Activated naive CD4-positive, alpha-beta T cell (primary cell): ENCODE results near the gene CTNNA2.

Source experiments
- DNase-seq, 4 experiments: peaks; one replicate each; lab custom pipeline; 2025; lab: John Stamatoyannopoulos, UW

CTNNA2 gene

DNA sequence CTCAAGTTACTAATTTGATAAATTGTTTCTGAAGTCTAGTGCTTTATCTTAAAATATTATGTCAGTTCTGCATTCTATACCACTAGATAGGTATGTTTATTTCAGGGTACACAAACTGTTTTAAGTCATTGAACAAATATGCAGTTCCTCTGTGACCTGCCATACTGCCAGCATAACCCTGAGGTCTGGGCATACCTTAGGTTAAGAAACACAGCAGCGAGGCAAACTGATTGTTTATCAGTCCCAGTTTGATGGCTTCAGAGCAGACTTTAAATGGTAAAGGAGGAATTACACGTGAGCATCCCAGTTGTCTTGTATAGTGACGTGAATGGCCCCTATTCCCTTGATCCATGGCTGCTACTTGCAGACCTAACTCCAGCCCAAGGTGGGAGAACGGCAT lies 978.1 kb downstream of the CTNNA2 start:
- DNase-seq, result no peak

DNA sequence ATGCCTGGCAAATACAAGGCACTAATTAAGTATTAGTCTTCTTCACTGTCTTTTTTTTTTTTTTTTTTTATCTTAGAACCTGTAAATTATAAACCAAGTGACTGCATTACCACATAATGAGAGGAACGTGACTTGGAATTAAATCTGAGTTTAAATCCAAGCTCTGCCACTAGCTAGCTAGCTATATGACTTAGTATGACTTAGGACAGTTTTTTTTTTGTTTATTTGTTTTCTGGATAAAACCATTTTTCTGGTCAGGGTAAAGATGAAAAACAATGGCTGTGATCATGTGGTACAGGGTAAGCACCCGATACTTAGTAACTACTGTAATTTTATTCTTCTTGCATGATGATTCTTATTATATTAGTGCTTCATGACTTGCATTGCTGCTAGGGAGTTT lies 983.5 kb downstream of the CTNNA2 start:
- no peak for DNase-seq

DNA sequence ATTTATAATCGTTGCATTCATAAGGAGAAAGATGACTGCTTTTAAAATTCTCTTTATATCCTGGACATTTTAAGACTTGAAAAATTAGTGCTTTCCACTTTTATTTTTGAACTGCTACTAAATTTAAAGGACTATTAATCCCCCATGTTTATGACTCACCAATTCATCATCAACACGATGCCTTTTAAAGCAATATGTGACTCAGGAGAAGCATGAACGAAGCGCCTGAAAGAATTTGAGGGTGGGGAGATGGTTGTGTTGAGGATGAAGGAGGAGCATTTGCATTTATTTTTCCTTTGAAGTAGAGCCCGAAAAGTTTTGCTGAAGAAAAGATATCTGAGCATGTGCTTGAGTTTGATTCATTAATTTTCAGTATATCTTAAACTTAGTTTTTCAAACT lies 983.9 kb downstream of the CTNNA2 start:
- DNase-seq, result no peak

DNA sequence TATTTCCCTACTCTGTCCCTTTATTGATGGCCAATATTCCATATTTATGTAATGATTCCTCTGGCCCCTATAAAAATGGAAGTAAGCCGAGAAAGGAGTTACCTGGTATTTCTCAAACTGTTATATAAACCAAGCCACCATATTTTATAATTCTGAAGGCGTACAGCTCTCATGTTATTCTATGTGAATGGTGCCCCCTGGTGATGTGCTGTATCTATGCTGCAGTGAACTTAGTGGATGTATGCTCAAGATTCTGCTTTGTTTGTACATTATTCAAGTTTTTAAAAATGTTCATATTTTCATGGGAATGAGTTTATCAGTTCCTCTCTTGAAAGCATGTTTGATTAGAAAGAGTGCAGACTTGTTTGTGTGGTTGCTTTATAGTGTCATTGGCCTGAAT lies 986.2 kb downstream of the CTNNA2 start:
- no peak for DNase-seq

DNA sequence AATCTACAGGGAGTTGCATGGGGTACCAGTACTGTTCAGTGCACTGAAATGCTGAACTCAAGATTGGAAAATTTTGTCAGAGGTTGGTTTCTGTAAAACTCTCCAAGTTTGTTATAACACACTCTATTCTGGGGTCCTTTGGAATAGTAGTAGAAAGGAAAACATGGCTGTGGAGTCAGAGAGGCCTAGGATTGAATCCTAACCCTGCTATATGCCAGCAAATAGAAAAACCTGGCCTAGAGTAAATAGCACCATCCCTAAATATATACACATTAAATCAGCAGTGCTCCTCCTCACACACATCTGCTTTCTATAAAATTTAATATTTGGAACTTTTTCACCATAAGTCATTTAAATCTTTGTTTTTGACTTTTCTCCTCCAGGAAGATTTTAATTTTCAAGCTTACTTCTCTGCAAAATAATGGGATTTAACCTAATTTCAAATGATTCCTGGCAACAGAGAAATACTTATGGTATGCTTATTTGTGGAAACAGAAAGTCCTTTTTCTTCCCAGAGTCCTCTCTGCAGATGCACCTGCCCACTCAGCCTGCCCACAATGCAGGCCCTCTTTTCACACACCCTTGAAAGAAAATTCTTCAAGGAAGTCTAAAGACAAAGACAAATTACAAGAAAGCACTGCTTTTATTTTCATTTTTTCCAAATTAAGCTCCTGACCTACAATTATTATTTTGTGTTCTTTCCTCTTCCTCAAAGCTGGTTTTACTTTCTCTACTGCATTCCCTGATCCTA lies 989.2 kb downstream of the CTNNA2 start:
- no peak for DNase-seq

DNA sequence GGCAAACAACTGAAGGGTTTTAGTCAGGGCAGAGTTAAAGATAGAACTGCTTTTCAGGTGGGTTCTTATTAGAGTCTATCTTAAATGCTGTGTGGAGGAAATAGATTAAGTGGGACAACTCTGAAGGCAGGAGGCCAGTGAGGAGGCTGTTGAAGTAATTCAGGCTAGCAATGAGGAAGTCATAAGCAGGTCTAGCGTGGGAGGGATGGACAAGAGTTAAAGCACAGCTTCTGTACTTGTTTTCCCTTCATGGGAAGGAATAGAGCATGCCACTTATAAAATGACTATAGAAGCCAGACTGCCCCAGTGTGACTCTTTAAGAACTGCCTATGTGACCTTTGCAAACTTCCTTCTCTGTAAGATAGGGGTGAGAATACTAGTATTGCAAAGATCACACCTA lies 993.7 kb downstream of the CTNNA2 start:
- no peak for DNase-seq

DNA sequence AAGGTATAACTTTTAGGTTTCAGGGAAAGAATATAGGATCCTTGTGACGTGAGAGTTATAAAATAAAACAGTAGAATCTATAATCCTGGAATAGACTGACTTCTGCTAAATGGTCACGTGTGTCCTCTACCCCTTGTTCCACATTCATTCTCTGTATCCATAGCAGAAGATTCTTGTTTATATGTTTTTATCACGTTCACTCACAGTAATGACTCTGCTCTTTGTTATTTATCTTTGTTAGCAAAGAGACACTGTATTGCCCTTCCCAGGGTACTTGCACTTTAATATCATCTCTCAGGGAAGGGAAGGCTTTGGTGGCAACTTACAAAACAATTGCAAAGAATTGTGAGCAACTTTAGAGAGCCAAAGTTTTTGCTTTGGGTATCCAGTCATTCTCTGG lies 997.9 kb downstream of the CTNNA2 start:
- DNase-seq, result no peak

DNA sequence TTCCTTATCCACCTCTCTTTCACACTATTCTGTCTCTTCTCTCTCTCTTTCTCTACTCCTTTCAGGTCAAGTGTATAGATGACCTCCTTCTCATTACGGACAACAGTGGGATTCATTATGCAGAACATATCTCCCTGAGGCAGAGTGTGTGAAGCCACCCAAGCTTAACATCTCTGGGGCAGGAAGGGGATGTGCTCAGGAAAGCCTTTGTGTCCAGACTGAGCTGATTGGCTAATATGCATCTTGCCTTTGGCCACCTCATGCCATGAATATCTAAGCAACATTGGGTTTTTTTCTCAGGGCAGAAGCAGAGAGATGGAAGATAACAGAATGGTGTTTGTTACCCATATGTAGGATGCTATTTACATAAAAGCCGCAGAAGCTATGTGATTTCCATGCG lies 1003.1 kb downstream of the CTNNA2 start:
- DNase-seq, result no peak

DNA sequence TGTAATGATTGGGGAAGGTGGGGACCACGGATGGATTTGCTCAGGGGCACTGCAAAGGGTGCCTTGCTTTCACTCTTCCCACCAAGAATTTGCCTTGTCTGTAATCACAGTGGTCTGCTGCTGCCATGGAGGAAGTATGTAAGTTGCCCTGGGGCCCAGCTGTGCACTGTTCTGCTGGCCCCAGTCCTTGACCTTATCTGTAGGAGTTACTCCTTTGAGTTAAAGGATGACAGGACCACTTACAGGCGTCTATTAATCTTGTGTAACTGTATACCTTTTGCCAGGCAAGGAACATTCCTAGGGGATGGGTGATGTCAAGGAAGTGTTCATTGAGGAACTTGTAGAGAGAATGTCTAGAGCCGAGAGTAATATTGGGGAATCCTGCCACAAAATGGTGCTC lies 1004.5 kb downstream of the CTNNA2 start:
- DNase-seq, result no peak

DNA sequence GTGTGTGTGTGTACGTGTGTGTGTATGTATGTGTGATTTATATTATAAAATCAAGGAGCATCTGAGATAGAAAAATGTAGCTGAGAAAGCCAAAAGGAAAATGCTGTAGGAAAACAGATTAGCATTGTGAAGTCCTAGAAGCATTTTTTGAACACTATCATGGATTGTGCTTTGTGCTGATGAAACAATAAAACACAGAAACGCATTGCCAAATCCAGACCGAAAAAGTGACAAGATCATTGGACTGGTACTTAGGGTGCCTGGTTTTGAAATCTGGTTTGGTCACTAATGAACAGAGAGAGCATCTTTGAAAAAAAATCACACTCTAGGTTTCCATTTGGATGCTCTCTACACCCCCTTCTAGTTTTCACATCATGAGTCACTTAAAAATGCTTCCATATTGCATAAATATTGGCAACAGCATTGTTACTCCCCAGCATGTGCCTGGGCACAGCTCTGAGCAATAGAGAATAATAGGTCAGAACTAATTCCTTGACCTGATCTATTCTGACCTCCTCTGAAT lies 1006.3 kb downstream of the CTNNA2 start:
- DNase-seq, result no peak

DNA sequence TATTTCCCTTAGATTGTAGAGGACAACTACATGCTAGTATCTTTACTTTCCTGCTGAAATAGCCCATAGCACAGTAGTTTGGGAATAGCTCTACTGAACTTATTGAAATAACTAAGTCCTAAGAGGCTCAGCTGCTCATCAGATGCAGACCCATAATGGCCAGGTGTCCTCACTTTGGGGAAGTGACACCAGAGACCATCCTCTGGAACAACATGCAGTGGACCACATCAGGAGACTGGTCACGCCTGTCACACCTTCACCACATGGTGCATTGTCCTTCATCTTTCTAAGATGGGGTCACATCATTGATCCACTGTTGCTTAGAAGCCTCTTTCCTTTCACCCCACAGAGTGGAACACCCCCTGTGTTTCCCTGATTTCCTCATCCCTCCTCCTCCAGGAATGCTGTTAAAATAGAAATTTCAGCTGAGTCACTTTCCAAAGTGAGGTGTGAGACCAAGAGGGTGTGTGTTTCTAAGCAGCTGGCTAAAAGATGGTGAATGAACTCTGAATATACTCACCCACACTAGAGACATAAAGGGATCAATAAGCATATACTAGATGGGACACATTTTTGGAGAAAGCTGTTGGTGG lies 1006.9 kb downstream of the CTNNA2 start:
- no peak for DNase-seq

DNA sequence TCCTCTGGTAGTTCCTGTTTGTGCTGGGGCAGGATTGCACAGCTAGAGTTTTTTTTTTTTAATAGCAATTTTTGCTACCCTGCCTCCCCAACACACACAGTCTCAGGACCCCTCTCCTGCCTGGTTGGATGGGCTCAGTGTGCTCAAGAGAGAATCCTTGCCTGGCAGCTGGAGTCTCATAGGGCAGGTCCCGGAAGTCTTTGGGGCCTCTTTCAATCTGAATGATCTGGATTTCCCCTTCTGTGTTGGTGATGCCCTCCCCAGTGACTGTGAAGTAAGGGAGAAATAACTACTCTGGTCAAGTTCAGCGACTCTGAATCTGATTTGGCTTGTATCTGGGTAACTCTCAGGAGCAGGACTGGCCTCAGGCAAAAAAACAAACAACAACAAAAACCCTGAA lies 1012.3 kb downstream of the CTNNA2 start:
- no peak for DNase-seq

DNA sequence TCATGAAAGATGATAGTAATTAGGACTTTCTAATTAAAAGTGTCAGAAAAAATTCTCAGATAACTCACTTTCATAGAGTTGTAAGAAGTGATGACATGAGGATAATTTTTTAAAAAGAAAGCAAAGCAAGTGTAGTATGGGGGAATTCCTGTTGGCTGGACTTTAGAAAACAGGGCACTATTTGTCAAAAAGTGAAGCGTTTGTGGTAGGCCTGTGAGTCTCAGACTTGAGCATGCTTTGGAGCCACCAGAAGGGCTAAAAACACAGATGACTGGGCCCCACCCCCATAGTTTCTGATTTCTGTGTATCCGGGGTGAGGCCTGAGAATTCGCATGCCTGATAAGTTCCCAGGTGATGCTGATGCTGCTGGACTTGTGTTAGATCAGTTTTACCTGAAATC lies 1014.3 kb downstream of the CTNNA2 start:
- no peak for DNase-seq

DNA sequence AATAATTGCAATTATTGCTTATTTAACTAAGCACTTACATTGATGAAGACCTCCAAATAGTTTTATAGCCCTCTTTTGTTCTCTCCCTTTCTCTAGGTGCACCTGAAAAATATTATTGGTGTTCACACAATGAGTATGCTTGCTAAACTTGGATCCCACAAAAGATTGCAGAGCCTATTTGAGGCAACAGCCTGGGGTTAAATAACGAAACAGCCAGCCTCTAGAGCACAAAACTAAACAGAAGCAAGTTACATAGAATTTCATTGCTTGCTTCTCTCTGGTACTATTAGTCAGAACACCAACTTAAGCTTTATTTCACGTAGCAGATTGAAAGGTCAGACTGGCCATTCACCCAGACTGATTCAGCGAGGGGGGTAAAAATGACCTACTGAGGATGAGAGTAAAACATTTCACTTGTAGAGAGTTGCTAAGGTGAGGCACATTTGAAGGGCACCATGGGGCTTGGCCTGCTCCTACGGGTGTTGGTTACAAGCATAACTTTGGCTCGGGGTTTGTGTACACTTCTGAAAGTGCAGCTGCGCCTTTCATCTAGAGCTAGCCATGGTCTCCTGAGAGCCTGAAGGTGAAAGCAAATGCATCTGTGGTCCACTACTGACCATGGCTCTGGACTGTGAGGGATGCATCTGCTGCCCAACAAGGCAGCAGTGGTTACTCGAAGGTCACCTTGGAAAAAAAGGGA lies 1016.8 kb downstream of the CTNNA2 start:
- no peak for DNase-seq

DNA sequence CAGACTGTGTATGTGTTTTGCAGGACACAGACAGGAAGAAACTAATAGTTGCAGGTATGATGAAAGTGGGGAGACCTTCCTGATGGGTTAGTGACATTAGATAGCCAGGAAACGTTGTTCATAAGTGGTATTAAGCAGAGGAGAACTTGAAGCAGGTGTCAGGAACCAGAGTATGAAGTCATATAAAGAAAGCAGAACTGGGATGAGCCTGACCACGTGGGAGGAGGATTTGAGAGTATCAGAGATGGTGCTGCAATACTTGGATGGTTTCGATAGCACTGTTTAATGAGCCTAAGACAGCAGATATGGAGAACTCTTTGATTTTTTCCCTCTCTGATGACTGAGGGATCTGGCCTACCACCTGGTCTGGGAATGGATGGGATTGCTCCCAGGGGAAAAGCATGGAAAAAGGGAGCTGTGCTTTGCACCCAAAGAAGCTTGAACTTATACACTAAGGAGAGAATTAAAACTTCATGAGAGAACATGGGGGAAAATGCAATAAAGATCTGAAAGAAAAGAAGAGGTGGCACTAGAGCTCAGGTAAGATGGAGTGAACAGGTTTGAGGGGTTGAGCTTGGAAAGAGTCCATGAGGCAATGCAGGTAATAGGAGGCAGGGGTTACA lies 1017.7 kb downstream of the CTNNA2 start:
- no peak for DNase-seq

DNA sequence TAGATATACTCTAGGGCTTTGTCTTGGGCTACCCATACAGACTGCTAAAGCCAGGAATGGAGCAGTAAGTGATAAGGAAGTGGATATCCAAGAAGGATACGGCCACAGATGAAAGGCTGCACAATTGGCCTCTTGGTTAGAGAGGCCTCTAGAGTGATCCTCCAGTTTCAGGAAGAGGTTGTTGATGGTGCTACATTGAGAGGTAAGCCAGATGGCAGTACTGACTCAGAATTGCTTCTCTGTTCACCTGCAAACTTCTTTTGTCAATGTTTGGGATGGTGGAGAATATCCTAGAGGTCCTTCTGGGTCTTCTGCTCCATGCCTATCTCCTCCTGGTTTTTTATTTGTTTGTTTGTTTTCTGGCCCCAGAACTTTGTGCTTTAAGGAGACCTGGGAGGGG lies 1018.5 kb downstream of the CTNNA2 start:
- DNase-seq, result no peak

DNA sequence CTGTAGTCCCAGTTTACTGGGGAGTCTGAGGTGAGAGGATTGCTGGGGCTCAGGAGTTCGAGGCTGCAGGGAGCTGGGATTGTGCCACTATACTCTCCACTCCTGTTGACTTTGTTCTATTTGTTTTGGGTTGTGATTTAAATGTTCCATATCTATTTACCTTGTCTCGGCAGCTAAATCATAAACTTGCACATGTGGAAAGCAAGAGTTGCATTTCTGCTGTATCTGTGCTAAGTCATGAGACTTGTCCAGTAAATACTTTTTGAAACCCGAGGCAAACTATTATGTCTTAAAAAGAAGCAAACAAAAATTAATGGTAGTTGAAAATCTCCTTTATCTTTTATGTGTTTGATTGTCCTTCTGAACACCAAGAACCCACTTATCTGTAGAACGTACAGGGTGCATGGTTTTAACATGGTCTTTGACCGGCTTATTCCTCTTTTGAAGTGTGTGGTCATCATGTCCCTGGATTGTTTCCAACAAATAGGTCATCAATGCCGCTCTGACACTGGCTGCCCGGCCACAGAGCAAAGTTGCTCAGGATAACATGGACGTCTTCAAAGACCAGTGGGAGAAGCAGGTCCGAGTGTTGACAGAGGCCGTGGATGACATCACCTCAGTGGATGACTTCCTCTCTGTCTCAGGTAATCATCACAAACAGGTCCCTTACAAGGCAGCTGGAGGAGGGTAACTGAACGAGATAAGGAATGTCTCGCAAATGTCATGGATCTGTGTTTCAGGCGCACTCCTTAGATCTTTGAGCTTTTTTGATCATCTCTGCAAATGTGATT lies 1032.8 kb downstream of the CTNNA2 start:
- DNase-seq, result no peak

DNA sequence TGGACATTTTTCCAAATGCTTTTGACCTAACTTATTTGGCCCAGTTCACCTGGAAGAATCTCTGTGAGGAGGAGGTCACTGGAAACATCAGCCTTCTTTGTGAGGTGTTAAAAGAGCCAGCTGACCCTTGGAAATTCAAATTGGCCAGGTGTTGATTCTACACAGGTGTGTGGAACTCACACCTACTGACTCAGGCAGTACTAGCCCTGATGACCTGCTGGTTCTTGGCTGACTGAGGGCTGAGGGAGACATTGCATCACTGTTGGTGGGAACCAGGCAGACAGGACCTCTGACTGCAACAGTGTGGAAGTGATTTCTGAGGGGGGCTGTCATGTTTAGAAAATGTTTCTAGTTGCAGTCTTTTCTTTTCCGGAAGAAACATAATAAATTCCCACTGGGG lies 1033.9 kb downstream of the CTNNA2 start:
- no peak for DNase-seq

DNA sequence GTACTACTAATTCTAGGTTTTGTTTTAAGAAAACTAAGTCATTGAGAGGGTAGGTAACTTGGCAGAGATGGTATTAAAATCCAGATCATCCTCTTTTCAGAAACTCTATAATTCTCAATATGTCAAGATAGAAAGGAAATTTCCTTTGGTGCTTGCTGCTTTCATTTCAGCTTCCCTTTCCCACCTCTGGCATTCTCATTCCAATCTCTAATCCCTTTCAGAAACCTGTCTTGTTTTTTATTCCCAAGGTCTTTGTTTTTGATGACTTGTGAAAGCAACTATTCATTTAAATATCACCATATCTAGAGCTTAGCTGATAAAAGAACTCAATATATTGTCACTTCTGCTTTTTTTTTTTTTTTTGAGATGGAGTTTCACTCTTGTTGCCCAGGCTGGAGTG lies 1034.5 kb downstream of the CTNNA2 start:
- no peak for DNase-seq

DNA sequence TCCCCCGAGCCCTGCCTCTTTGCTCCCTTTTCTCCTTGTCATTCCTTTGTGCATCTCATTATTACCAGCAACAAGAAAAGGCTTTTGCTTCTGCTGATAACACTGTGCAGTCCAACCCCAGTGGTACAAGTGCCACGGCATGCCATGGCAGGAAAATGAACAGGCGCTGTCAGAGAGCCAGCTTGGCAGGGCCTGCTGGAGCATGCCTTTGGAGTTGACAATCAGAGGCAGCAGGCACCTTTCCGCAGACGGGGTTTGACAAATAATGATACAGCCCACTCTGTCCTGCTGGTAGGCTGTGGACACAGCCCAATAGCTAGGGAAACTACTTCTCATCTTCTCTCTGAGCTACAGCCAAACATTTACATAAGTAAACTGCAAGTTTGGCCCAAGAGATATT lies 1035.6 kb downstream of the CTNNA2 start:
- no peak for DNase-seq

DNA sequence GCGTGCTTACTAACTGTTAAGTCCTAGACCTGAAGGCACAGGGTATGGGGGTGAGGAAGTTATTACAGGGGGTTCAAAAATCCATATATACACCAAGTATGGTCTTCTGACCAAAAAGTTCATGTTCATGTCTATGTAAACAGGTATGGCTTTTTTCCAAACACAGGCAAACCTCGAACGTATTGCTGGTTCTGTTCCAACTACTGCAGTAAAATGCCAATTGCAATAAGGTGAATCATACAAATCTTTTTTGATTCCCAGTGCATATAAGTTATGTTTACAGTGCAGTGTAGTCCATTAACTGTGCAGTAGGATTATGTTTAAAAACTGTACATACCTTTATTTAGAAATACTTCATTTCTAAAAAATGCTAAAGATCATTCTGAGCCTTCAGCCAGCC lies 1037.0 kb downstream of the CTNNA2 start:
- DNase-seq, result no peak

DNA sequence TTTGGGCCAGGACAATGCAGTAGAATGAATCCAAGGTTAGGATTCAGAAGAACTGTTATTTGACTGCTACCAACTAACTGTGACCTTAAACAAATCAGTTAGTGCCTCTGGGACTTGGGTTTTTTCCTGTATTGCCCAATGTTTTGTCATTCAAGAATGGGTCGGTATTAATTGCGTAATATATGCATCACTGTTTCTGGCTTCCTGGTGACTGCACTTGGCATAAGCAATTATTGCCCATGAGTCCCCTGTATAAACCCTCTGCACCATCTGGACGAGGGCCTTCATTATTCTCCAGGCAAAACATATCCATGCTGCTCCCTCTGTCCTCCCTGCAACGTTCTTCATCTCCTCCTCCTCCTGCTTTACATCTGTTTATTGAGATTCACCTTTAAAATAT lies 1047.5 kb downstream of the CTNNA2 start:
- no peak for DNase-seq
